DOHH2 (cell line): Measurements from ENCODE around the gene RCOR1.

ENCODE experiments used
- H3F3A ChIP-seq: fragments of 200-600 bp; sonication (generic), shearing (Covaris generic); 2 replicates; pipeline ENCODE4 v1.6.0; 2016; ENCODE audit warnings: antibody characterized with exemption, mild to moderate bottlenecking; ENCODE audit not compliant: control insufficient read depth, insufficient read depth
- H3K27ac ChIP-seq: fragments of 200-600 bp; sonication (generic); 2 replicates; pipeline ENCODE4 v1.5.1; 2014; ENCODE audit warnings: low read depth, mild to moderate bottlenecking, low read length, moderate library complexity
- H3K27me3 ChIP-seq: fragments of 200-600 bp; sonication (generic); 2 replicates; pipeline ENCODE4 v1.6.1; 2014; ENCODE audit warnings: mild to moderate bottlenecking, low read length, mixed read lengths; ENCODE audit not compliant: control insufficient read depth
- H3K36me3 ChIP-seq: fragments of 200-600 bp; sonication (generic); 2 replicates; pipeline ENCODE4 v1.6.1; 2014; ENCODE audit warnings: mild to moderate bottlenecking, low read length, moderate library complexity, mixed read lengths; ENCODE audit not compliant: control insufficient read depth
- H3K4me1 ChIP-seq: fragments of 200-600 bp; sonication (generic); 2 replicates; pipeline ENCODE4 v1.6.1; 2014; ENCODE audit warnings: mild to moderate bottlenecking, low read length, mixed read lengths; ENCODE audit not compliant: control insufficient read depth
- H3K4me2 ChIP-seq: fragments of 200-600 bp; sonication (generic); 2 replicates; pipeline ENCODE4 v1.6.0; 2014; ENCODE audit warnings: mild to moderate bottlenecking, low read length, moderate library complexity
- H3K4me3 ChIP-seq: fragments of 200-600 bp; sonication (generic); 2 replicates; pipeline ENCODE4 v1.5.1; 2014; ENCODE audit warnings: mild to moderate bottlenecking, low read length, mixed read lengths
- H3K79me2 ChIP-seq: fragments of 200-600 bp; sonication (generic); 2 replicates; pipeline ENCODE4 v1.6.1; 2014; ENCODE audit warnings: mild to moderate bottlenecking, low read length, mixed read lengths; ENCODE audit not compliant: control insufficient read depth
- H3K9me2 ChIP-seq: fragments of 200-600 bp; sonication (generic); replicated peaks from 2 replicates; pipeline ENCODE4 v1.6.1; 2014; ENCODE audit warnings: mild to moderate bottlenecking, low read length, mixed read lengths; ENCODE audit not compliant: control insufficient read depth
- H3K9me3 ChIP-seq: fragments of 200-600 bp; sonication (generic); 2 replicates; pipeline ENCODE4 v1.6.1; 2014; ENCODE audit warnings: antibody characterized with exemption, low read length, mixed read lengths; ENCODE audit not compliant: control insufficient read depth, insufficient read depth
- H4K20me1 ChIP-seq: fragments of 200-600 bp; sonication (generic); 2 replicates; pipeline ENCODE4 v1.6.0; 2014; ENCODE audit warnings: low read depth, mild to moderate bottlenecking, antibody characterized with exemption, low read length, moderate library complexity; ENCODE audit not compliant: control insufficient read depth, insufficient read depth
- EZH2phosphoT487 ChIP-seq: fragments of 200-600 bp; sonication (generic); IDR thresholded peaks from 2 replicates; pipeline ENCODE4 v1.6.1; 2017; ENCODE audit warnings: borderline replicate concordance, mild to moderate bottlenecking, antibody characterized with exemption, low read length, moderate library complexity, mixed read lengths
- TF ChIP-seq, protein P1 (sequence below): fragments of 200-600 bp; sonication (generic); IDR thresholded peaks from one replicate; pipeline ENCODE4 v1.5.1; 2014; ENCODE audit warnings: antibody characterized with exemption, mild to moderate bottlenecking, low read depth, low read length; ENCODE audit not compliant: poor library complexity, severe bottlenecking

Gene RCOR1

DNA sequence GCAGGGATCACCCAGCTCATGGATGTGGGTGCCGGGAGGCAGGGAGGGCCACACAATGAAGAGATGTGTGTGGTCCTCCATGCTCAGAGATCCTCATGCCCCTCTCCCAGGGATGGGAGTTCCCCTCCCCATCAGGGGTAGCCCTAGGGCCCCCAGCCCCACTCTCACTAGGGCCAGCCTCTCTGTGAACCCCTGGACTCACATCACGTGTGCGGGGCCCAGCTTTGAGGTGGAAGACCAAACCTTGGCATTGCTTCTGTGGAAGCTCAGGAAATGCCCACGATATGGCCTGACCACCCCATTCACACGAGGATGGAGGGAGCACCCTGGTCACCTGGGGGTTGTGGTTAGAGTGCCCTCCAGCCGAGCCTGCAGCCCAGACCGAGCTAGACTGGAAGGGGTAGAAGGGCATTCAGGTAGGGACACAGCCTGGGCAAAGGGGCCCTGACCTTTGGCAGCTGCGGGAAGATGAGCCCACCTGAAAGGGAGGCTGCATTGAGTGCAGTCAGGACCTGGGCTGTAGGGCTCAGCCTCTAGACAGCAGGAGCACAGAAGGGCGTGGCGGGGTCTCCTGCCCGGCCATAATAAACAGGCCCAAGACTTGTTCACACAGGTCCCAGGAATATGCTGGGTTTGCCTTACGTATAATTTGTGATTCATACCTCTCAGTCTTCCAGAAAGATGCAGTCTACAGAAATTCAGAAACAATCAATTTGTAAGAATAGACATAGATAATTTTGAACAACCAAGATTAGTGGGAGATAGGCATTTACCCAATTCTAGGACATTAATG, 34.8 kb upstream of the RCOR1 start:
- no peaks in the 10 kb centered on the region for H3K79me2 ChIP-seq
- no peaks in the 10 kb centered on the region for H3K9me2 ChIP-seq
- no peak for TF ChIP-seq EZH2phosphoT487
- TF ChIP-seq, protein P1, sequence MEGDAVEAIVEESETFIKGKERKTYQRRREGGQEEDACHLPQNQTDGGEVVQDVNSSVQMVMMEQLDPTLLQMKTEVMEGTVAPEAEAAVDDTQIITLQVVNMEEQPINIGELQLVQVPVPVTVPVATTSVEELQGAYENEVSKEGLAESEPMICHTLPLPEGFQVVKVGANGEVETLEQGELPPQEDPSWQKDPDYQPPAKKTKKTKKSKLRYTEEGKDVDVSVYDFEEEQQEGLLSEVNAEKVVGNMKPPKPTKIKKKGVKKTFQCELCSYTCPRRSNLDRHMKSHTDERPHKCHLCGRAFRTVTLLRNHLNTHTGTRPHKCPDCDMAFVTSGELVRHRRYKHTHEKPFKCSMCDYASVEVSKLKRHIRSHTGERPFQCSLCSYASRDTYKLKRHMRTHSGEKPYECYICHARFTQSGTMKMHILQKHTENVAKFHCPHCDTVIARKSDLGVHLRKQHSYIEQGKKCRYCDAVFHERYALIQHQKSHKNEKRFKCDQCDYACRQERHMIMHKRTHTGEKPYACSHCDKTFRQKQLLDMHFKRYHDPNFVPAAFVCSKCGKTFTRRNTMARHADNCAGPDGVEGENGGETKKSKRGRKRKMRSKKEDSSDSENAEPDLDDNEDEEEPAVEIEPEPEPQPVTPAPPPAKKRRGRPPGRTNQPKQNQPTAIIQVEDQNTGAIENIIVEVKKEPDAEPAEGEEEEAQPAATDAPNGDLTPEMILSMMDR, result no peak
- no peaks in the 10 kb centered on the region for H3K9me3 ChIP-seq
- no peaks in the 10 kb centered on the region for H3K36me3 ChIP-seq
- no peak overlapping the region for H3K4me2 ChIP-seq
- H3K4me1 ChIP-seq, result peaks cover 33% of the 10 kb centered on the region
- H3K27me3 ChIP-seq, result peaks cover 8% of the 10 kb centered on the region
- no peak overlapping the region for H3K4me3 ChIP-seq
- no peaks in the 10 kb centered on the region for H4K20me1 ChIP-seq
- H3K27ac ChIP-seq, result no peak overlapping the region
- H3F3A ChIP-seq, result no peaks in the 10 kb centered on the region

DNA sequence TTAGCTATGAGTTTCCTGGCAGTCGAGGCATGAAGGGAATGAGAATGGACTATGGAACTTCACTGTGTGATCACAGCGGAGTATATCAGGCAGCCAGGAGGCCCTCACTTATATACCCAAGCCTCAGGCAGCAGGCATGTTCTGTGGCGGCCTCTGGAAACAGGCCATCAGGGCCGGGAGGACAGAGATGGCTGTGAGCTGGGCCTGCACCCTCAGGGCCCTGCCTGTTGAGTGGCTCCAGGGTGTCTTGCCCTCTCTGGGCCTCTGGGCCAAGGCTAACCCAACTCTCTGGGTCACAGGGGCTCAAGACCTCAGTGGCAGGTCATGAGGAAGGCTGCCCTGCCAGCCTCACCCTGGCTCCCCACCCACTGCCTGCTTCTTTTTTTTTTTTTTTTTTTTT, 33.9 kb upstream of the RCOR1 start:
- peaks cover 8% of the 10 kb centered on the region for H3K27me3 ChIP-seq
- no peaks in the 10 kb centered on the region for H3K79me2 ChIP-seq
- H3K4me3 ChIP-seq, result no peak overlapping the region
- H3K27ac ChIP-seq, result no peak overlapping the region
- no peaks in the 10 kb centered on the region for H3K36me3 ChIP-seq
- H3F3A ChIP-seq, result no peaks in the 10 kb centered on the region
- H3K9me3 ChIP-seq, result no peaks in the 10 kb centered on the region
- no peaks in the 10 kb centered on the region for H4K20me1 ChIP-seq
- peaks cover 34% of the 10 kb centered on the region for H3K4me1 ChIP-seq
- TF ChIP-seq, protein P1, result no peak
- no peak for TF ChIP-seq EZH2phosphoT487
- no peaks in the 10 kb centered on the region for H3K9me2 ChIP-seq
- H3K4me2 ChIP-seq, result no peak overlapping the region

DNA sequence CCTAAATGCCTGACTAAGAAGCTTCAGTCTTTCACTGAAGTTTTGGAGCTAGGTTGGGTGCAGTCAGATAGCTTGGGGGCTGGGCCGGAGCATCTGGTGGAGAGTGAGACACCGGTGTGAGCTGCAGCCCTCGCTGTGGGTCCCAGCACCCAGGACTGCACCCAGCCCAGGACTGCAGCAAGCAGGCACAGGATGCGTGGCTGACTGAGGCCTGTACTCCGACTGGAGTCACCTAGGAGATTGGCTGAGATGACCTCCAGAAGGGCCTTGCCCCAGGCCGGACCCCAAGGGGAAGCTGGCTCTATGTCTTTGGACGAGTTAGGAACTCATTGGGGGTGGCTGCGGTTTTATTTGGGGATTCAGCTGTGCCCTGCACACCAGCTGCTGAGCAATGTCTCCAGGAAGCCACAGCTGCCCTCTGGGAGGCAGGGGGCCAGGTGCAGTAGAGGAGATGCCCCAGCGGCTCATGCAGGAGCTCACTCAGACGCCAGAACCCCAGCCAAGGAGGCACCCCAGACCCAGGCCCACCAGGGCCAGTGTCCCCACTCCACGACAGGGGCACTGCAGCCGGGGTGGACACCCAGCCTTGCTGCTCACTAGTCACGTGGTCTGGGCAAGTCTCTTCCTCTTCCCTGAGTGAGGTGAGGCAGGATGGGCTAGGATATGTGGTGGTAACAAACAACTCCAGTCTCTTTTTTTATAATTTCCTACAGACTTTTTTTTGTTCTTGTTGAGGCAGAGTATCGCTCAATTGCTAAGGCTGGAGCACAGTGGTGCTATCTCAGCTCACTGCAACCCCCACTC, 31.8 kb upstream of the RCOR1 start:
- TF ChIP-seq, protein P1, result no peak
- no peak for TF ChIP-seq EZH2phosphoT487
- Histone ChIP-seq H3K27ac (peak overlapping the region; percentile 40), H3K27me3 (no peaks in the 10 kb centered on the region), H3K79me2 (no peaks in the 10 kb centered on the region), H3K4me3 (peak overlapping the region; percentile 43), H4K20me1 (no peaks in the 10 kb centered on the region), H3K4me1 (peaks cover 42% of the 10 kb centered on the region), H3F3A (peaks cover 2% of the 10 kb centered on the region; the same call in 1 of the 2 replicates), H3K9me2 (no peaks in the 10 kb centered on the region), H3K4me2 (peak overlapping the region; percentile 71), H3K36me3 (no peaks in the 10 kb centered on the region), H3K9me3 (no peaks in the 10 kb centered on the region)
